Esophagus squamous epithelium (tissue), 4 donors: ENCODE results near the gene EDN3.

Source experiments
- CTCF ChIP-seq, 6 experiments: fragments of 450-650 bp in 4 of 6; fragments of 200-600 bp in 2 of 6; sonication (generic) in 2 of 6; IDR thresholded peaks; one replicate each; pipeline ENCODE4 v1.5.1; 2016 to 2019; ENCODE audit warnings: antibody characterized with exemption in 6 of 6, mild to moderate bottlenecking in 4 of 6, moderate library complexity in 4 of 6
- POLR2A ChIP-seq, 4 donors: fragments of 450-650 bp; IDR thresholded peaks; one replicate each; pipeline ENCODE4 v1.6.1; 2017; ENCODE audit warnings: antibody characterized with exemption in 4 of 4, mild to moderate bottlenecking in 4 of 4, moderate library complexity in 3 of 4

DNA sequence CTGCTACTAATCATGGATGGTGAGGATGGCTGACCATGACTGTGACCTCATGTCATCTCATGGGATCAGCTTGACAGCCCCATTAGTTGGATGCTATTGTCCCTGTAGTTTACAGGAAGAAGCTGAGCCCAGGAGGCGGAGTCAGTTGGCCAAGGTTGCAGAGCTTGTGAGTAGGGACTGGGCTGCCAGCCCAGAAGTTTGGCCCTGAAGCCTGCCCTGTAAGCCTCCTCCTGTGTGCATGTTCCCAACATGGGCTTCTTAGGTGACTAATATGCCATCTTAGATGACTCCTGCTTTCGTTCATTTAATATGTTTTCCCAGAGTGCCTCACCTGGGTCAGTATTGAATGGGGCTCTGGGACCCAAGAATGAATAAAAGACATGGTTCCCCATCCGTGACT, 6.9 kb downstream of the EDN3 start:
- TF ChIP-seq POLR2A (IDR thresholded peaks at IDR 0.05) (no peak), CTCF (IDR thresholded peaks at IDR 0.05) (no peak)
